NCI-H2196 (cell line): ENCODE measurements around the gene ARHGAP4.

Experiments
- DNase-seq: peaks from one replicate; lab custom pipeline; 2025; ENCODE audit not compliant: unreplicated experiment; lab: John Stamatoyannopoulos, UW

The ARHGAP4 gene

DNA sequence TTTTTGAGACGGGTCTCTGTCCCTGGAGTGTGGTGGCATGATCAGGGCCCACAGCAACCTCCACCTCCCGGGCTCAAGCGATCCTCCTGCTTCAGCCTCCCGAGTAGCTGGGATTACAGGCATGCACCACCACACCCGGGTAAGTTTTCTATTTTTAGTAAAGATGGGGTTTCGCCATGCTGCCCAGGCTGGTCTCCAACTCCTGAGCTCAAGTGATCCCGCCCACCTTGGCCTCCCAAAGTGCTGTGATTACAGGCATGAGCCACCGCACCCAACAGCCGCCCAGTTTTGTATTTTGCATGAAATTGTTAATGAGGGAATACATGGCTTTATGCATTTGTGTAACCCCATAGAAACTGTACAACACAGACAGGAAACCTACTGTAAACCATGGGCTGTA is 2.8 kb upstream of the ARHGAP4 start:
- no peak for DNase-seq

GRCh38 chrX:153927922-153928760 is 2.1 kb upstream of the ARHGAP4 start:
- DNase-seq = peak; percentile 90

GRCh38 chrX:153927672-153927921 is 1.5 kb upstream of the ARHGAP4 start:
- DNase-seq = no peak

DNA sequence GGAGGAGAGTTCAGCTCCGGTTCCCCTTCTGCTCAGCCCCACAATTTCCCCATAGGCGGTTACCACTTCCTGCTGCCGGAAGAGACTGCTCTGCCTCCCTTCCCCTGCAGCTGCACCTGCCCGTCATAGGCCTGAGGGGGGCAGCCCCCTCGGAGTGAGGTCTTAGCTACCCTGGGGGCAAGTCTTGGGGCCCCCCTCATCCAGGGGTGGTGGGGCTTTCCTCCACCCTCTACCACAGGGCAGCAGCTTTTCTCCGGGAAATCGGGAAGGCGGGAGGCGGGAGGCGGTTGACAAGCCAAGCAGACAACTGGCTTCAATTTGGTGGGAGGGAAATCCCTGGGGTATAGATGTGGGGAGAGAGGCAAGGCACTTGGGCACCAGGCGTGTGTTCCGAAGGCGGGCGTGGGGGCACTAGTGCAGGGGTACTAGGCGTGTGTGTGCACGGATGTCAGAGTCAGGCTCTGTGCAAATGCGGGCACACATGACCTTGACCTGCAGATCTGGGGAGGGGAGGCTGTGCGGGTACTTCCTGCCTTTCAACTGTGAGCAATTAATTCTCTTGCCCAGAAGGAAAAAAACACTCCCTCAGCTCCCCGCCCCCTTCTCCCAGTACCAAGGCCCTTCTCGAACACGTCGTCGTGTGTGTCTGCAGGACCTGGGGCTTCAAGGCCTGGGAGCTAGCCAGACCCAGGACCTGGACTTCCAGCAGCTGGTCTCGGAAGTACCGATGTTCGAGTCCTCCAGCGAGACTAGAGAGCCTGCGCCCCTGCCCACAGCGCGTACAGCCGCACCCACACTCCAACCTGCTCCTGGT is 1.0 kb upstream of the ARHGAP4 start:
- peak; percentile 12 for DNase-seq

DNA sequence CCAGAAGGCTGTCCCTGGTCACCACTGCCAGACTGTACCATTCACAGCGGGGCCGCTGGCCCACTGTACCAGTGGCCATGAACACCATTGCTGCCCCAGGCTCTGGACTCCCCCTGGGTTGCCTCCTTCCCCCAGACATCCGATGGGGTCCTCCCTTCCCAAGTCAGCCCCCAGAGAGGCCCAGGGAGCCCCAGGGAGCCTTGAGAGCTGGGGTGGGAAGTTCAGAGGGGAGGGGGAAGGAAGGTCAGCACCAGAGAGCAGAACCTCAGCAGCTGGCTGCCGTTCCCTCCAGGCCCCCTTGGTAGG is 441 bp upstream of the ARHGAP4 start:
- no peak for DNase-seq

DNA sequence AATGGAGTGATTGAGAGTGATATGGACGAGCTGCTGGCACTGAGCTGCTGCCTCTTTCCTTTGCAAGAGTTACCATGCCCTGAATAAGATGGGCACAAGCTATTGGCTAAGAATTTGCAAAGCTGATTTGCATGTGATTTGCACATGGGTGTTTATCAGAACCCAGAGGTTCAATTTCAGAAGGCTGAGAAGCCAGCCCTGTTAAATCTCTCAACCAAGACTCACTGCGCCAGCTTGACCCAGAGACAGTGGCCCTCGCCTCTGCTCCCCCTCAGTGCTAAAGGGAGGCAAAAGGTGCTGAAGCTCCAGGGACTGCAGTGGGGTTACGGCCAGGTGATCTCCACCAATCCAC is 701 bp downstream of the ARHGAP4 start:
- DNase-seq = no peak

DNA sequence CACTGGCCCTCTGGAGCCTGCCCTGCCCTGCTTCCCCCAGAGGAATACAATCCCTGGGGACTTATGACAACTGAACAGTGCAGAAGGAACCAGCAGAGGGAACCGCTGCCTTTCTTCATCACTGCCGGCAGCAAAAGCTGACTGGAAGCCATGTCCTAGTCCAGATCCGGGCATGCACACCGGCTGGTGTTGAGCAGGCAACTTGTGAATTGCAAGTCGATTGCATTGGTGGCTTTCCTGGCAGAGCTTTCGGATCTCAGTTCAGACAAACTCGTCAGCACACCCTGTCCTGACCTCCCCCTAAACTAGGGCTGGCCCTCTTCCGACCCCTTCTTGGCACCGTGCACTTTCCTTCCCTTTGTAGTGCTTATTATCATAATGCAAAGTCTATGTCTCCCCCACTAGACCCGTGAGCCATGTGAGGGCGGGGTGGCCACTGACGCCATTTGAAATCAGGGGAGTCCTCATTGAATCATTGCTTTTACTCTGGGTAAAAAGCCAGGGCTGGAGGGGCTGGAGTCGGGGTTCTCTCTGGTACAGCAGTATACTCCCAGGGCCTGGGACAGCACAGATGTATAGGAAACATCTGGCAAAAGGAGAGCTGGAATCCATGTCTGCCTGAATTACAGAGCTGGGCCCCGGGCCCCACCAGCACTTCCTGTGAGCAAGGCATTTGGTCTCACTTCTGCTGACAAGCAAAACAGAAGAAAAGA is 1.8 kb downstream of the ARHGAP4 start:
- peak; percentile 7 for DNase-seq

GRCh38 chrX:153922932-153923857 is 2.9 kb downstream of the ARHGAP4 start:
- peak; percentile 58 for DNase-seq

DNA sequence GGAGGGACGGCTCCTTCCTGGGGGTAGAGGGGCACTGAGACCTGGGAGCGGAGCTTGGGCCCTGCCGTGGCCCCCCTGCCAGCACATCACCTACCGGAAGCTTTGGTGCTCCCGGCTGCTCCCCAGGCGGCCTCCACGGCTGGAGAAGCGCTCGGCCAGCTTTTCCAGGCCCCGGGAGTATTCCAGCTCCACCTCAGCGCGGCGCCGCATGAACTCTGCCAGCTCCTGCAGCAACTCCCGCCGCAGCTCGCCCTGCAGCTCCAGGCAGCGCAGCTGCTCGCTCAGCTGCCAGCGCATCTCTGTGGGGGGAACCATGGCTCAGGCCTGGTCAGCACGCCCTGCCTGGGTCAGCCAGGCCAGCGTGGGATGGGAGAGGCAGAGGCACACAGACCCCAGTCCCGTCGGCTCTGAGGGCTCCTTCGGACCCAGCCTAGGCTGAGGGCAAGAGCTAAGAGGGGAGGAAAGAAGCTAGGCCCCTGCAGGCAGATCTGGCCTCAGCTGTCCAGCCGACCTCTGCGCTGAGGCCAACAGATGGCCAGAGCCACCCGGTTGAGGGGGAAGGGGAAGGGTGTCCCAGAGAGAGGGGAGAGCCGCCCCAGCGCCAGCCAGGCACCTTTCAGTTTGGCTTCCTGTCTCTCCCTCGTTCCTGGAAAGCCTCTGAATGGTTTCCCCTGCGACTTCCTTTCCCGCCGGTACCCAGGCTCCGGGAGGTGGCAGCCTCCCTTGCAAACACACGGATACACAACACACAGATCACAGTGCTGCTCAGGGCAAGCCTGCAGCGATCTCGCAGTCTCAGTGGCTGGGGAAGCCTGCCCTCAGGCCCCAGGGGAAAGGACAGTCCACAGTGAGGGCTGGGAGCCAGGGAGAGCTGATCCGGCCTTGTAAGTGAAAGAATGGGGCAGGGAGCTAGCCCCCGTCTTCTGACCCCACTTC is 4.3 kb downstream of the ARHGAP4 start:
- no peak for DNase-seq

GRCh38 chrX:153921070-153921469 is 5.0 kb downstream of the ARHGAP4 start:
- no peak for DNase-seq

DNA sequence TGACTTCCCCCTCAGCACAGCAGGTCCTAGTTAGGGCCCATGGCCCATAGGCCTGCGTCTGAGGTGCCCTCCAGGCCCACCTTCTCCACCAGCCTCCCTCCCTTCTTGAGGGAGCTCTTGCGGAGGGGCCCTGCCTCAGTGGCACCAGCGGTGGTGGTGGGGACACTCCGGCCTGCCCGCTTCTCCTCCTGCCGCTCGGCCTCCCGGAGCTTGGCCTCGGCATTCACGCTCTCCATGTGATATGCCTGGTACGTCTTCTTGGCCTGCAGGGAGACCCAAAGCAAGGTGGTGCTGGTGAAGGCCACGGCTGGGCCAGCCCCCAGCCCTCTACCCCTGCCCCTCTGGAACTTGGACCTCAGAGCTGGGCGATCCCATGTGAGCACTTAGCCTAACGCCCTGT is 5.5 kb downstream of the ARHGAP4 start:
- DNase-seq = no peak

DNA sequence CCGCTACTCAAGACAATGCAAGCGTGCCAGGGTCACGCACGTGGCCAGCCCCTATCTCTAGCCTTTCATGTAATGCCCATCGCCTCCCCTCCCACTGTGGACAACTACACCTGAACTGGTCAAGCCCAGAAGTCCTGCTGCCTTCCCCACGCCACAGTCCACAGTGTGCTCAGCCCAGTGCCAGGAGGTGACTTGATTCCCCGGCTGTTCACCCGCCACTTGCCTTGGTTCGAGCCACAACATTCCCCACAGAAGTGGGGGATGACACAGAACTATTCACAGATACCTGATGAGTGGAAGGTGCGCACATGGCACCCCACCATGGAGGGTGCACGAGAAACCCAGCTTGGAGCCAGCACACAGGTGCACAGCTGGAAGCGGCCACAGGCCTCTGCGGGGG is 6.8 kb downstream of the ARHGAP4 start:
- DNase-seq = no peak

- DNase-seq = no peak
Observed at GRCh38 chrX:153917869-153918268, 8.2 kb downstream of the ARHGAP4 start.

GRCh38 chrX:153913701-153914100 is 12.4 kb downstream of the ARHGAP4 start:
- DNase-seq = no peak

GRCh38 chrX:153913211-153913610 is 12.9 kb downstream of the ARHGAP4 start:
- DNase-seq = no peak

DNA sequence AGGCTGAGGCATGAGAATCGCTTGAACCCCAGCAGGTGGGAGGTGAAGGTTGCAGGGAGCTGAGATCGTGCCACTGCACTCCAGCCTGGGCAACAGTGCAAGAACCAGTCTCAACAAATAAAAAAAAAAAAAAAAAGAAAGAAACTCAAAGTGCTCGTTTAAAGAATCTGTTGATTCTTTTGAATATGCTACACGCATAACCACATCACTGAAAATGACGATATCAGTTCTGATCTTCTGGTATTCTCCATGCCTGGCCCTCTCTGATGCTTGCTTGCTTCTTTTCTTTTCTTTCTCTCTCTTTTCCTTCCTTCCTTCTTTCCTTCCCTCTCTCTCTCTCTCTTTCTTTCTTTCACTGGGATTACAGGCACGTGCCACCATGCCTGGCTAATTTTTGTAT is 14.3 kb downstream of the ARHGAP4 start:
- DNase-seq = no peak

DNA sequence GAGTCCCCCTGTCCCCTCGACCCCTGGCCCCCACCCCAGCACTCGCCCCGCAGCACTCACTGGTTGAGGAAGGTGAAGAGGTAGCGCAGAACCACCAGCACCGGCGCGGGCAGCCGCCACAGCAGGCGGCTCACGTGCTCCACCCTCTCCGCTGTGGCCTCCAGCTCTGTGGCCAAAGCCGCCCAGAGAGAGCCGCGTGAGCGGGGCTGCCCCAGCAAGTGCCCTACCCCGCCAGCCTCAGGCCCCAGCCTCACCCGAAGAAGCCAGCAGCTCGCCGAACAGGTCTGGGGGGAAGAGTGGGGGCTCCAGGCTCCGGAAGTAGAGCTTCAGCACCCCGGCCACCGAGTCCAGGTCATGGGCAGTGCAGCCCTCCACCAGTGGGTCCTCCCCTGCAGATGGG is 15.6 kb downstream of the ARHGAP4 start:
- no peak for DNase-seq

DNA sequence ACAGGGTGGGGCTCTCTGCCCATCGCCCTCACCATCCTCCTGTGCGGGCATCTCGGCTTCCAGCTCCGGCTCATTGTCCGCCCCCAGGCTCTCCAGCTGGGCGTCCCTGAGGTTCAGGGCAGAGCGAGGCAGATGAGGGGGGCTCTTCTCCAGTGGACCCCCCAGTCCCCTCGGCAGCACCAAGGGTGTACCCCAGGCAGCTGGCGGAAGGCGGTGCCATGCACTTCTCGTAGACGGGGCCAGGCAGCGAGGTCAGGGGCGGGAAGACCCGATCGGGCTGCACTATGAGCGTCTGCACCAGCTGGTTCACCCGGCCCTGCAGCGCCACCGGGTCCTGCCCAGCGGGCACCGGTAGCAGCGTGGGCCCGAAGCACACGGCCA is 16.1 kb downstream of the ARHGAP4 start:
- no peak for DNase-seq

DNA sequence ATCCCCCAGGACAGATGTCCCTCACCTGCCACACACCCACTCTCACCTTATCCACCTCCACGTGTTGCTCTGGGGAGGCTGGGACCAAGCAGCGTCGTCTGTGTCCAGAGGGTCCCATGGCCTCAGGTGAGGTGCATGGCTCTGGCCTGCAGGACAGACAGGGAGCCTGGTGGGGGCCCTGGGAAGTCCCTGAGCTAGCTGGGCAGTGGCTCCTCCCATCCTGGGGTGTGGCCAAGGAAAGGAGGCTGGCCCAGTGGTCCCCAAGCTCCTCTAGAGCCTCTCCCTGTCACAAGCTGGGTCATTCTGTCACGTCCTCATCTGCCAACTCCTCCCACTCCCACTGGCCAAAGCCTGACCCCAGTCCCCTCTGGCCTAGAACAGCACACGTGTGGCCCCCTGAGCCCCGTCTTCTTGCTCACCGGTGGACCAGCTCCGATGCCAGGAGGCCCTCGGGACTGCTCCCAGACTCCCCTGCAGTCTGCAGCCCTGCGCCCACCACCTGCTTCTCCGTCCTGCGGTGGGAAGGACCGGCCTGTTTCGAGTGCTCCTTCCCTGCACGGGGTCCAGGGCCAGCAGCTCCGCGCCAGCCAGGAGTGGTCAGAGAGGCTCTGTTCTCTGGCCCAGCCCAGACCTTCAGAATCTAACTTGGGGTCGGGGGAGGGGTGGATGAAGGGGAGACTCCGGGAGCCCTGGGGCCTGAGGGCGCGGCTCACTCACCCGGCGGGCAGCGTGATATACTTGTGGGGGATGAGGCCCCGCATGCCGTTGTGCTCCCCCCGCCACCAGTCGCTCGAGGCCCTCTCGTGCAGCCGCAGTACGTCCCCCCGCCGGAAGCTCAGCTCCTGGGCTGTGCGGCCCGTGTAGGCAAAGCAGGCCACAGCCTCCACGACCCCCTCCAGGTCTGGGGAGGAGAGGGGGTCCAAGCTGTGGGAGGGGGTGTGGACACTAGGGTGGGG is 16.8 kb downstream of the ARHGAP4 start:
- DNase-seq = no peak
